Fibroblast of skin of scalp (primary cell): ENCODE measurements around the gene USP17L27. TPM values are rescaled to one million over a fixed set of nuclear protein-coding genes. Genes with fewer than 3 reads are reported as not detected.
"Not testable (repeated sequence)": the region's sequence is repeated elsewhere in the genome, so short reads cannot be mapped to it uniquely, and the experiment has no call there.

Experiments used
- DNase-seq: peaks from one replicate; pipeline ENCODE4 v3.0.0-alpha.2; 2013
- polyA plus RNA-seq, 2 experiments: library from polyadenylated mRNA; unstranded; fragments of 120-200 nt; gene quantifications; one replicate each; pipeline ENCODE4 v1.2.1, GENCODE V29; 2013; ENCODE audit not compliant: insufficient read length in 2 of 2

USP17L27 gene
- not detected for polyA plus RNA-seq (2013, experiment 1 of 2; ENCODE audit: insufficient read length)
- polyA plus RNA-seq (2013, experiment 2 of 2; ENCODE audit: insufficient read length): not detected

DNA sequence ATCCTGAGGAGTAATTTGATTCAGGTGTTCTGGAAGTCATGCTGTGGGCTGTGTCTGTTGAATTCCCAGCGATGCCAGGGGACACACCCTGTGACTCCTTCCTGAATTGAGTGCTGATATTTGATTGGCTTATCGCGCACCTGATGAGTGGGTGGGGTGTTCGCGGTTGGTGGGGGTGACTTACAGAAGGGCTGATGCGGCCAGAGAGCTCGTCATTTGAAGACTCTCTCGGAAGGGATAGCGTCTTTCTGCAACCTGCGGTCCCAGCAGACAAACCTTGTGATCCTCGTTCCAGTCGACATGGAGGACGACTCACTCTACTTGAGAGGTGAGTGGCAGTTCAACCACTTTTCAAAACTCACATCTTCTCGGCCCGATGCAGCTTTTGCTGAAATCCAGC, at the start of gene USP17L27:
Gene USP17L27, plus strand, starts transcription at position 301 of the 400 bp plus-strand sequence. Its CDS starts 0 bp downstream, at position 301.
- not testable (repeated sequence) for DNase-seq

DNA sequence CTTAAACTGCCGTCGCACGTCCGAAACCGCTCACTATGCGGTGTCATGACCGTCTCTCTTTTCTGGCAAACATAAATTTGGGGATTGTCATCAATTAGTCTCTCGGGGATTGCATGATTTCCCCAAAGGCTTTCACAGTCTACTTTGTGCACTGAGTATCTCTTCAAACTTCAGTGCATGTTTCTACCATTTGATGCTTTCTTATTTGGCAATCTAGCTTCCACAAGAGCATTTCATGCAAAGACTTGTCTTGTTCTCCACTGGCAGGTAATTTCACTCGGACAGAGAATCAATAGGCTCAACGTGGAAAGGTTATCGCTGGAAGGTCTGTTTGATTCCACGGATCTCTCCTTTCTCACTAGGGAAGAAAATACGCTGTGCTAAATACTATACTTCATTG, 19.8 kb upstream of the USP17L27 start:
- not testable (repeated sequence) for DNase-seq

- DNase-seq: not testable (repeated sequence)
These were observed 19.1 kb upstream of the USP17L27 start, which contains the start of gene USP17L24 for GRCh38 chr4:9324865-9325264. Gene USP17L24 (plus strand): TSS chr4:9325165. CDS start chr4:9325165, 0 bp downstream.

DNA sequence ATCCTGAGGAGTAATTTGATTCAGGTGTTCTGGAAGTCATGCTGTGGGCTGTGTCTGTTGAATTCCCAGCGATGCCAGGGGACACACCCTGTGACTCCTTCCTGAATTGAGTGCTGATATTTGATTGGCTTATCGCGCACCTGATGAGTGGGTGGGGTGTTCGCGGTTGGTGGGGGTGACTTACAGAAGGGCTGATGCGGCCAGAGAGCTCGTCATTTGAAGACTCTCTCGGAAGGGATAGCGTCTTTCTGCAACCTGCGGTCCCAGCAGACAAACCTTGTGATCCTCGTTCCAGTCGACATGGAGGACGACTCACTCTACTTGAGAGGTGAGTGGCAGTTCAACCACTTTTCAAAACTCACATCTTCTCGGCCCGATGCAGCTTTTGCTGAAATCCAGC, 14.3 kb upstream of the USP17L27 start, which contains the start of gene USP17L25:
Gene USP17L25, plus strand, starts transcription at position 301 of the 400 bp plus-strand sequence. Its CDS starts 0 bp downstream, at position 301.
- not testable (repeated sequence) for DNase-seq

GRCh38 chr4:9334358-9334757, 9.6 kb upstream of the USP17L27 start, which contains the start of gene USP17L26:
Gene USP17L26 (plus strand): TSS chr4:9334658. CDS start chr4:9334658, 0 bp downstream.
- not testable (repeated sequence) for DNase-seq

DNA sequence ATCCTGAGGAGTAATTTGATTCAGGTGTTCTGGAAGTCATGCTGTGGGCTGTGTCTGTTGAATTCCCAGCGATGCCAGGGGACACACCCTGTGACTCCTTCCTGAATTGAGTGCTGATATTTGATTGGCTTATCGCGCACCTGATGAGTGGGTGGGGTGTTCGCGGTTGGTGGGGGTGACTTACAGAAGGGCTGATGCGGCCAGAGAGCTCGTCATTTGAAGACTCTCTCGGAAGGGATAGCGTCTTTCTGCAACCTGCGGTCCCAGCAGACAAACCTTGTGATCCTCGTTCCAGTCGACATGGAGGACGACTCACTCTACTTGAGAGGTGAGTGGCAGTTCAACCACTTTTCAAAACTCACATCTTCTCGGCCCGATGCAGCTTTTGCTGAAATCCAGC, 4.8 kb upstream of the USP17L27 start, which contains the start of gene USP17L5:
Gene USP17L5, plus strand, starts transcription at position 301 of the 400 bp plus-strand sequence. Its CDS starts 0 bp downstream, at position 301.
- not testable (repeated sequence) for DNase-seq

GRCh38 chr4:9348593-9348992, 4.6 kb downstream of the USP17L27 start, which contains the start of gene USP17L28:
Gene USP17L28 (plus strand): TSS chr4:9348893. CDS start chr4:9348893, 0 bp downstream.
- DNase-seq: not testable (repeated sequence)

DNA sequence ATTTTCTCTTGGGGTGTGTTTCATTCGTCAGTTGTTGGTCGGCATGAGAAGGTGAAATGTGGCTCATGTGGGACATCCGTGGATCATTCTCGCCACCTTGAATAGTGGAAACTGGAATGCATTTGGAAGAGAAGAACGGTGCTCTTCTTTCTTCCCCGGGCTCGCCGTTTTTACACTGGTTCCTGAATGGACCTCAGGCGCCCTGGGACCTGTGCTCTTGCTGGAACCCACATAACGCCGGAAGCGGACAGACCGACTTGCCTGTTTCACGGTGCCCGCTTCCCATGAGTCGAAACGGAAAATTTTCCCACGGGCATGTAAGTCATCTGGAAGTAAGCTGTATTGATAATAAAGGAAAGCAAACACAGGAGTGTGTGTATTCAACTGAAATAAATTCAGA, 6.9 kb downstream of the USP17L27 start:
- DNase-seq: not testable (repeated sequence)

DNA sequence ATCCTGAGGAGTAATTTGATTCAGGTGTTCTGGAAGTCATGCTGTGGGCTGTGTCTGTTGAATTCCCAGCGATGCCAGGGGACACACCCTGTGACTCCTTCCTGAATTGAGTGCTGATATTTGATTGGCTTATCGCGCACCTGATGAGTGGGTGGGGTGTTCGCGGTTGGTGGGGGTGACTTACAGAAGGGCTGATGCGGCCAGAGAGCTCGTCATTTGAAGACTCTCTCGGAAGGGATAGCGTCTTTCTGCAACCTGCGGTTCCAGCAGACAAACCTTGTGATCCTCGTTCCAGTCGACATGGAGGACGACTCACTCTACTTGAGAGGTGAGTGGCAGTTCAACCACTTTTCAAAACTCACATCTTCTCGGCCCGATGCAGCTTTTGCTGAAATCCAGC, 9.4 kb downstream of the USP17L27 start, which contains the start of gene USP17L29:
Gene USP17L29, plus strand, starts transcription at position 301 of the 400 bp plus-strand sequence. Its CDS starts 0 bp downstream, at position 301.
- not testable (repeated sequence) for DNase-seq

- DNase-seq: not testable (repeated sequence)
These were observed 18.9 kb downstream of the USP17L27 start, which contains the start of gene USP17L30 for GRCh38 chr4:9362829-9363228. Gene USP17L30 (plus strand): TSS chr4:9363129. CDS start chr4:9363129, 0 bp downstream.

- not testable (repeated sequence) for DNase-seq
These were observed 35.9 kb downstream of the USP17L27 start for GRCh38 chr4:9379881-9380280.

- DNase-seq: peak; percentile 0
These were observed 37.1 kb downstream of the USP17L27 start for GRCh38 chr4:9381012-9381534.

DNA sequence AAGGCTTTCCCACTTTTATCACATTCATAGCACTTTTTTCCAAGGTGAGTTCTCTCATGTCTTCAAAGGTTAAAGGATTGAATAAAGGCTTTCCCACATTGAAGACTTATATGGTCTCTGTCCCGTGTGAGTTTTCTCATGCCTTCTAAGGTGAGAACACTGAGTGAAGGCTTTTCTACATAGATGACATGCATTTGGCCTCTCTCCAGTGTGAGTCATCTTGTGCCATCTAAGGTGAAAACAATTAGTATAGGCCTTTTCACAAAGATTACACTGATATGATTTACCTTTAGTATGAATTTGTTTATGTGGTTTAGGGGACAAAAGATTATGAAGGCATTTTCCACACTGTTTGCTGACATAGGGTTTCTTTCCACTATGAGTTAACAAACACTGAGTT, 40.2 kb downstream of the USP17L27 start:
- no peak for DNase-seq

- DNase-seq: not testable (repeated sequence)
These were observed 45.1 kb downstream of the USP17L27 start for GRCh38 chr4:9389001-9389400.
